Ishikawa (cell line): ENCODE results near the gene CSRP3.

ENCODE experiments used
- CEBPB ChIP-seq: IDR thresholded peaks from 2 replicates; pipeline ENCODE4 v1.6.1; 2012
- CREB1 ChIP-seq: IDR thresholded peaks from 2 replicates; pipeline ENCODE4 v1.6.1; 2012; ENCODE audit warnings: low read depth
- EGR1 ChIP-seq: IDR thresholded peaks from 2 replicates; pipeline ENCODE4 v1.6.1; 2012
- EP300 ChIP-seq: IDR thresholded peaks from 2 replicates; pipeline ENCODE4 v1.6.1; 2012; ENCODE audit warnings: borderline replicate concordance
- NFIC ChIP-seq: IDR thresholded peaks from 2 replicates; pipeline ENCODE4 v1.6.1; 2012
- RAD21 ChIP-seq: IDR thresholded peaks from 2 replicates; pipeline ENCODE4 v1.6.1; 2012; ENCODE audit warnings: low read depth
- REST ChIP-seq: IDR thresholded peaks from 2 replicates; pipeline ENCODE4 v1.6.1; 2012; ENCODE audit warnings: low read depth, mild to moderate bottlenecking
- TAF1 ChIP-seq: IDR thresholded peaks from 2 replicates; pipeline ENCODE4 v1.6.1; 2012; ENCODE audit warnings: low read depth, mild to moderate bottlenecking
- TCF12 ChIP-seq: IDR thresholded peaks from 2 replicates; pipeline ENCODE4 v1.6.1; 2012; ENCODE audit warnings: low read depth
- TEAD4 ChIP-seq: IDR thresholded peaks from 2 replicates; pipeline ENCODE4 v1.6.1; 2012
- YY1 ChIP-seq: IDR thresholded peaks from 2 replicates; pipeline ENCODE4 v1.6.1; 2012; ENCODE audit warnings: low read depth
- ZBTB7A ChIP-seq: IDR thresholded peaks from 2 replicates; pipeline ENCODE4 v1.6.1; 2012; ENCODE audit warnings: low read depth
- TF ChIP-seq, protein P1 (sequence below): IDR thresholded peaks from 2 replicates; pipeline ENCODE4 v1.6.1; 2012

DNA sequence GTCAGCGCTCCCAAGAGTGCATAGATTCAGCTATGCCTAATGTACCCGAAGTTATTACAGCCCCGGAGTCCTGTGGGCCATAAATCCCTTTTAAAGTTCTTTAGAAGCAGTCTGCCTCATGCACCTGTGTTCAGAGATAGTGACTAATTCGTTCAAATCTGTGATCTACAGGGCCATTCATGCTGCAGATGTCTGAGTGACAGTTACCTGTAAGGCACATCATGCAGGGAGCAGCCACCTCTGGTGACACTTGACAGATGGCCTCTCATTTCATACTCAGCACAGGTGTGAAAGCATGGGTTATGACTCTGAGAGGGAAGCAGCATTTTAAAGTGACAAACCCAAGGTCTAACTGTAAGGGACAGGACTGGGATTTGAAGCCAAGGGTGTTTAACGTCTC lies 41.4 kb upstream of the CSRP3 start:
- TF ChIP-seq CEBPB (no peak), TEAD4 (no peak), YY1 (no peak), TAF1 (no peak), CREB1 (no peak), EGR1 (no peak), TCF12 (no peak), RAD21 (no peak), ZBTB7A (no peak), NFIC (no peak), EP300 (no peak), REST (no peak)
- TF ChIP-seq, protein P1, sequence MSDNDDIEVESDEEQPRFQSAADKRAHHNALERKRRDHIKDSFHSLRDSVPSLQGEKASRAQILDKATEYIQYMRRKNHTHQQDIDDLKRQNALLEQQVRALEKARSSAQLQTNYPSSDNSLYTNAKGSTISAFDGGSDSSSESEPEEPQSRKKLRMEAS: no peak
